Hematopoietic multipotent progenitor cell treated with erythropoietin and hydrocortisone succinate and interleukin-3 and kit ligand, for 15 days (in vitro differentiated cells): Measurements from ENCODE around the gene NECAB2.

Source experiments
- DNase-seq: peaks from one replicate; pipeline ENCODE4 v3.0.0-alpha.2; 2015; ENCODE audit warnings: low spot score

NECAB2 gene

DNA sequence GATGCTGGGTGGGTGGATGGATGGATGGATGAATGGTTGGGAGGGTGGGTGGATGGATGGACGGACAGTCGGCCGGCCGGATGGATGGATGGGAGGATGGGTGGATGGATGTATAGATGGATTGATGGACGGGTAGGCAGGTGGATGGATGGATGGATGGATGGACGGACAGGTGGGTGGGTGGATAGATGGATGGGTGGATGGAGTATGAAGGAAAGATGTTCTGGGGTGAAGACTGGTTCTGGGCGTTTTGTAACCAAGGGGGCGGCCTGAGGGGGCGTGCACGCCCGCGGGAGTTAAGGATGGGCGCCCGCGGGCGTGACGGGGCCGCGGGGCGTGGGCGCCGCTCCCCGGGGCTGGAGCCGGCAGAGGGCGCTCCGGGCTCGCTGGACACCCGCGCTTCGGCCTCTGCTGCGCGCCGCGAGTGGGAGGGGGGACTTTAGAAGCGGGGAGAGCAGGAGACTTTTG lies at the start of gene NECAB2:
Gene NECAB2 (plus strand): TSS at position 407 of the 468 bp plus-strand sequence. CDS start 405 bp downstream, outside the sequence.
- DNase-seq = peak; percentile 7

DNA sequence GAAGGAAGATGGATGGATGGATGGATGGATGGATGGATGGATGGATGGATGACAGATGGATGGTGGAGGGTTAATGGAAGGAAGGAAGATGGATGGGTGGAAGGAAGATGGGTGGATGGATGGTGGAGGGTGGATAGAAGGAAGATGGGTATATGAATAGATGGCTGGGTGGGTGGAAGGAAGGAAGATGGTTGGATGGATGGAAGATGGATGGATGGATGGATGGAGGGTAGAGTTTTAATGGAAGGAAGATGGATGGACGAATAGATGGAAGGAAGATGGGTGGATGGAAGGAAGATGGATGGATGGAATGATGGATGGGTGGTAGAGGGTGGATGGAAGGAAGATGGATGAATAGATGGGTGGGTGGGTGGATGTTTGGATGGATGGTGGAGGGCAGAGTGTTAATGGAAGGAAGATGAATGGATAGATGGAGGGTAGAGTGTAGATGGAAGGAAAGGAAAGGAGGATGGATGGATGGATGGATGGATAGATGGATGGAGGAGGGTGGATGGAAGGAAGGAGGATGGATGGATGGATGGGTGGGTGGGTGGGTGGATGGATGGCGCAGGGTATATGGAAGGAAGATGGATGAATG lies 47.1 kb upstream of the NECAB2 start:
- DNase-seq = no peak

DNA sequence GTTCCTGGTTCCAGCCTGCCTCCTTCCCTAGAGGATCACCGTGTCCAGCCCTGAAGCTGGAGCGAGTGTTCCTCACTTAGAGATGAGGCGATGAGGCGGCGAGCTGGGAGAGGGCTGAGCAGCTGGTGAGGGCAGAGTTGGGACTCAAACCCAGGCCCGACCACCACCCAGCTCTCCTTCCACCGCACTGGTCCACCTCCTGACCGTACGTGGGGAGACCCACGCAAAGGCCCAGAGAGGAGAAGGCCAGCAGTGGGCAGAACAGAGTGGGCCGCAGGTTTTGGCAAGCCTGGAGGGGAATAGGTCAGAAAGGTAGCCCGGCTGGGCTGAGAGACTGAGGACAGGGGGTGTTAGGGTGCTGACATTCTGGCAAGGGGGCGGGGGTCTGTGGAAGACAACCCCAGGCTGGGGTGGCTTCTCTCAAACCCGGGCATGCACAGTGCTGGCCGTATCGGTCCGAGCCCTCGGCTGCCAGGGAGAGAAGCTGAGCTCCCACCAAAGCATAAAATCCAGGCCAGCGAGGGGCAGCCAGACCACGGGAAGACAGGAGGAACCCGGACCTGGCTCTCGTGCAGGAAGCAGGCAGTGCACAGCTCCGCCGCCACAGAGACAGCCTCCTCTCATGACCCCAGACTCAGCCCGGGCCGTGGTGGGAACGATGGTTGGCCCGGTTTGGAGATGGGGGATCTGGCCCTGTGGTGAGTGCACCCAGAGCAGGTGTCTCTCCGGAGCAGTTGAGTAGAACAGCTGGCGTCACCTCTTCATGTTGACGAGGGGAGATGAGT lies 44.3 kb upstream of the NECAB2 start:
- no peak for DNase-seq

DNA sequence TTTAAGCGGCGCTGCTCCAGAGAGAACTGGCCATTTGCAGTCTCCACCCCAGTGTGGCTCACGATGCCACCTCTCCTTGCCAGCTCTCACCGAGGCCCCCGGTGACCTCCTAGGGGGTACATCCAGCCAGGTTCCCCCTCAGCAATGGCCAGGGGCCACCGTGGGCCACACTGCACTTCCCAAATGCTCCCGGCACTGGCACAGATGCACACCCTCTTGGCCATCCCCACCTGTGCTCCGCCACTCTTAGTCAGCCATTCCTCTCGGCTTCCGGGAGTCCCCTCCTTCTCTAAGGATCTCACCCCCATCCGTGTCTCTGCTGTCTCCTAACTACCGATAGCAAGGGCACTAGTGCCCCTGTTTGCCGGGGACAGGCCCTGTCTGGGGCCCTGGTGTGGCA lies 43.4 kb upstream of the NECAB2 start:
- DNase-seq = no peak

DNA sequence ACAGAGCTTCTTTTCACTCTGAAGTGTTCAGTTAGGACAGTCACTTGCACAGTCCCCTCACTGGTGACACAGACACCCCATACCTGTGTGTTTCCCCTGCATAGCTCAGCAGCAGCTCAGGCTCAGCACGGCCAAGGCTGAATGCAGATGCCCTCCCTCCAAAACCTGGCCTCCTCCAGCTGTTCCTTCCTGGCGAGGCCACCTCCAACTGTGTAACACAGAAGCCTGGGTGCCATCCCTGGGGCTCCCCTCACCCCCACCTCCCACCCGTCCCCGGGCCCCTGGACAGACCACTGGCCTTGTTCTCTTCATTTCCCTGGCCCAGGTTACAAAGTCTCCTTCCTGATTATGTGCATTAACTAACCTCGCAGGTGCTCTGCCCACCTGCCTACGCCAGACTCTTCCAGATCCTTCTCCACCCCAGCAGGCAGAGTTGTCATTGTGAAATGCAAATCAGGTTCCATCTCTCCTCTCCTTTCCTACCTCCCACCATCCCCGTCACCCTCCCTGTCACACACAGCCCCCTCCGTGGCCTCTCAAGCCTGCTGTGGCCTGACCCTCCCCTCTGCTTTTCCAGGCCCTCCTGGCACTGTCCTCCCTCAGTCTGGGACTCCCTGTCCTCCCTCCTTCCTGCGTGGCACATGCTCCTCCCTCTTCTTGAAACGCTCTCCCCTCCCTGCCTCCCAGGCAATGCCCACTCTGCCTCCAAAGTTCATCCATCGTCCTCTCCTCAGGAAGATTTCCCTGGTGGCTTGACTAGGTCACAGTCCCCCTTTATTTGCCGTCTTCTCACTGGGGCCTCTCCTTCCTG lies 42.7 kb upstream of the NECAB2 start:
- no peak for DNase-seq

DNA sequence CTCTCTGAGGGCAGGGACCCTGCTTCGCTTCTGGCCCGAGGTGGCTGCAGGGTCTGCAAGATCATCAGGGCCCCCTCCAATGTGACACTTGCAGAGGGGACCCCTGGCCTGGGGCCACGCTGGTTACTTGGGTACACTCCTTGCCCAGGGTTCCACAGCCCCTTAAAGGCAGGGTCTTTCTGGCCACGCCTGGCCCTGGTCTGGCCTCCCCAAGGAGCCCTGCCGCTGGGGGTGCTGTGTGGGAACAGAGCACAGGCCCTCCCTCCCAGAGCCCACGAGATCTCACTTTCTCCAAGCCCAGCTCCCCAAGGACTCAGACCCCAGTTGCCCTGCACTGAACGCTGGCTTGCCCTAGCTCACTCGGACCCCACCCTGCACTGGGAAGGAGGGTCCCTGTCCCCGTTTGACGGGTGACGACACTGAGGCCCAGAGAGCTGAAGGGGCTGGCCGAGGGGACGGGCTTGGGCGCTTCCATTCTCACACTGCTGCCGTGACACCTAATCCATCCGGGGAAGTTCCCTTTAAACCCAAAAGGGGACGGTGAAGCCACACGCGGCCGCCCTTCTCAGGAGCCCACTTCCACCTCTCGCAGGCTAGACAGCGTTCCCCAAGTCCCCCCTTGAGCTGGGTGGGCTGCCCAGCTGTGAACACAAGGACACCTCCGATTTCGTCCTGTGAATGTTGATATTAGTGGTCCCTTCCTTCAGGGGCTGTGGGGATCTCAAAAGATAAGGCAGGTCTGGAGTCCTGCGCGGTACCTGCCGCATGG lies 41.9 kb upstream of the NECAB2 start:
- no peak for DNase-seq

DNA sequence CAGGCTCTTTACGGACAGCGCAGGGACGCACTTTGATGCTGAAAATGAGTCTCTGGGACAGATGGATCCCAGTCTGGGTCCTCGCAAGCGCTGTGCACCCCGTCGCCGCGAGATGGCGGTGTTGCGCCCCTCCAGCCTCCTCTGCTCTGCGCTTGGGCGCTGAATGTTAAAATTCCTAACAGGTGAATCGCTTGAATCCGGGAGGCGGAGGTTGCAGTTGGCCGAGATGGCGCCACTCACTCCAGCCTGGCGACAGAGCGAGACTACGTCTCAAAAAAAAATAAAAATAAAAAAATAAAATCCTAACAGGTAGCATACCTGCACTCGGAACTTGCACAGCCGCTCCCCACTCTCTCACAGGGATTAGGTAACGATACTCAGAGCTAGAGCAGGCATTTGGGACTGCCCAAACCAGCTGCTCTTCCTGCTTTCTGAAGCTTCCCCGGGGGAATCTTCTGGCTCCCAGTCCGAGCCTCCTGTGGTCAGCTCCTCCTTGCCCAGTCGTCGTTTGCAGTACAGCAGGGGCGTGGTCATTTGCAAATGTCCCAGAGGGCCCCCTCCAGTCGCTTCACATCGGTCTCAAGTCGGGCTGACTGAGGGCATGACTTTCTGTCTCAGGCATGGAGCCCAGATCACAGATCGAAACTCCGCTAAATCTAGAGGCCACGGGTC lies 41.2 kb upstream of the NECAB2 start:
- DNase-seq = peak; percentile 50

DNA sequence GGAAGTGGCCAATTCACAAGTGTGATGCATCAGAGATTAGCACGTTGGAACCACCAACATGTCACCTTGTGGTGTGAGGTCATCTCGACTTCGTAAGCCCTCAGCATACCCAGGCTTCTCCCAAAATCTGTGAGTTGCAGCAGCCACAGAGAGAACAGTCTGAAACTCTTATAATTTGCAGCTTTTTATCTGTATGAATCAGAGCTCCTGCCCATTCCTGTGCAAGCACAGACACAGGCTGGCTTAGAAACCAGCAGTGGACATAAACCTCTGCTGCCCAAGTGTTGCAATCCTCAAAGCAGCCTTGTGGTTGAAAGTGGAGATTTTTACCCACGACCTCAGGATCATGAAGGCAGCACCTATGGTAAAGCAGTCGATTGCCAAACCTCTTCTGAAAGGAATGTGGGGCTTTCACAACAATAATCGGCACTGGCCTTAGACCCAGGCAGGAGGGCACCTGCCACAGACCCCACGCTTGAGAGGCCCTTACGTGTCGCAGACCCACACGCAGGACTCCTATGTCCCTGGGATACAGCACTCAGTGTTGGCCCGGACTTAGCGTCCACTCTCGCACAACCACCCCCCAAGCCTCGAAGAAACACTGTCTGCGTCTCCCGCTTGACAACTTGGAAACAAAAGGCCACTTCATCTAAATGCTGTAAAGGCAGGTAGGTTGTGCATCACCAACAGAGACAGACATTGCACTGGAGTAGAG lies 39.5 kb upstream of the NECAB2 start:
- no peak for DNase-seq

DNA sequence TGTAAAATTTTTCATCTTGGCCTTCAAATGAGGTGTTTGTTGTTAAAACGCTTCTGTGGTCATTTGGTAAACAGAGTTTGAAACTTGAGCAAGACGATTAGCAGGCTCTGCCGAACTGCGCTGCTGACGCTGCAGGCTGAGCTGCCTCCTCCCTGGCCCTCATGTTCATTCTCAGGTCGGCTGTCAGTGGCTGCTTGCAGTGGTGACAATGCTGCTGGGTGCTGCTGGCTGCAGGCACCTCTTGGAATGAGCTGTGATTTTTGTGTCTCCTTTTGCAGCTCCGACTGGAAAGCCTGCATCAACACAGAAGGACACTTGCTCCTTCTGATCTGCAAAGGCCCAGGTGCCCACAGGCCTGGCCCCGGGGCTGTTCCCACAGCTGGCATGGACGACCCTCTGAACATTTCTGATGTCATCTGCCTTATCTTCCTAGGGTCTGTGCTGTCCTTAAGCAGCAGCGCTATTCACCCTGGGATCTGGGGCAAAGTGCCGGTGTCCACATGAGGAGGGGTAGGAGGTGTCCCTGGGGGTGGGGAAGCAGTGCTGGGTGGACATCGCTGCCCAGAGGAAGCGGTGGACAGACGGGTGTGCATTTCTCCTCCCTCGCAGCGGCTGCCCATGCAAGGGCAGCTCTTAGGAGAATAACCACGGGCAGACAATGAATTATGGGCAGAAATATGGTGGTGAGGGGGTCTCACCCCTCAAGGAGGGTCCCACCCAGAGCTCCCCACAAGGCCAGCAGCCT lies 38.1 kb upstream of the NECAB2 start:
- no peak for DNase-seq

DNA sequence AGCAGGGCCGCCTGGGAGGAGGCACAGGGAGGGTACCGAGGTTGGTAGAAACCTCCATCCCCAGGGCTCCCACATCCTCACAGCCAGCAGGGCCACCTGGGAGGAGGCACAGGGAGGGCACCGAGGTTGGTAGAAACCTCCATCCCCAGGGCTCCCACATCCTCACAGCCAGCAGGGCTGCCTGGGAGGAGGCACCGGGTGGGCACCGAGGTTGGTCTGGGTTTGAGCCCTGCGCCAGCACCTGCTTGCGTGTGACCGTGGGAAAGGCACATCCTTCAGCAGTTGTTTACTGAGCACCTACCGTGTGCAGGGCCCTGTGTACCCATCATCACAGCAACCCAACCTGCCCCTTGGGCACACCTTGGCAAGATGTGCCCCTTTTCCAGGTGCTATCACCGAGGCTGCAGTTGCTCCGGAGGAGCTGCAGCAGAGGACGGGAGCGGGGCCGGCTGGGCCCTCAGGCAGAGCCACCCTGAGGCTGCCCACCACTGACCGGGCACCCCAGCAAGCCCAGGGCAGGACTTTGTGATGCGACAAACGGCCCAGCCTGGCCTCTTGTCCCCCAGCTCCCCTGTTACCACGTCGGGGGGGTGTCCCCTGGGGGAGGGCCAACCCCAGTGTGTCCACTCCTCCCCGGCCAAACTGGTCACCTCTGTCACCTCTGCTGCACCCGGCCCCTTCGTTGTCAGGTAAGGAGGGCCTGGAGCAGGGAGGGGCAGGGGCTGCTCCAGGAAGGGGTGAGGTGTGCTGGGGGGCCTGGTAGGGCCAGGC lies 37.1 kb upstream of the NECAB2 start:
- DNase-seq = no peak

DNA sequence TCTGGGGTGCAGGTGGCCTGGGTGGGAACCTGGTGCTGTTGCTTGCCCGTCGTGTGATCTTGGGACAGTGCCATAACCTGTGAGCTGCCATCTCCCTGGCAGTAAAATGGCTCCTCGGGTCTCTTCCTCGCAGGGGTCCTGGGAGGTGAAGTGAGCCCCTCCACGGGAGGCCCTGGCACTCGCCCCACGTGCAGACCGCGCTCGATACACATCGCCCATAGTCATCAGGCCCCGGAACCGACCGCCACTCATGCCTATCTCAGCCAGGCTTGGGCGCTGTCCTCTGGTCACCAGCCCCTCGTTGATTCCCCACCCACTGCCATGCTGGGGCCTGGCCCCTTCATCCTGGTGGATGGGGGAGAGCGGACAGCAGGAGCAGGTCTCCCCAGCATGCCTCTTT lies 36.5 kb upstream of the NECAB2 start:
- DNase-seq = no peak

DNA sequence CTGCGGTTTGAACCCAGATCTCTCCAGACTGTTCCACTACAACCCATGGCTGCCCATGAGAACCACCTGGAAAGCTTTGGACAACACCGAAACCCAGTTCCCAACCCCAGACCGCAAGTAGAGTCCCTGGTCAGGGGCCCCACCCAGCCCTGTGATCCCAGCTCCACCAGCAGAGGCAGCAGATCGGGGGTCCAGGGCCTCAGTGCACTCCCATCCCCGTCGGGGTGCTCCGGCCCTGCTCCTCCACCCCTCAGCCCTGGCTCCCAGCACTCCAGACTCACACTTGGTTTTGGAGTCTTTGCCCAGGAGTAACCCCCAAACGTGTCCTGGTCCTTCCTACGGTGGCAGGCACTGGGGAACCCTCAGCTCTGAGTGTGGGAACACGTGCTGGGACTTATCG lies 35.7 kb upstream of the NECAB2 start:
- no peak for DNase-seq

DNA sequence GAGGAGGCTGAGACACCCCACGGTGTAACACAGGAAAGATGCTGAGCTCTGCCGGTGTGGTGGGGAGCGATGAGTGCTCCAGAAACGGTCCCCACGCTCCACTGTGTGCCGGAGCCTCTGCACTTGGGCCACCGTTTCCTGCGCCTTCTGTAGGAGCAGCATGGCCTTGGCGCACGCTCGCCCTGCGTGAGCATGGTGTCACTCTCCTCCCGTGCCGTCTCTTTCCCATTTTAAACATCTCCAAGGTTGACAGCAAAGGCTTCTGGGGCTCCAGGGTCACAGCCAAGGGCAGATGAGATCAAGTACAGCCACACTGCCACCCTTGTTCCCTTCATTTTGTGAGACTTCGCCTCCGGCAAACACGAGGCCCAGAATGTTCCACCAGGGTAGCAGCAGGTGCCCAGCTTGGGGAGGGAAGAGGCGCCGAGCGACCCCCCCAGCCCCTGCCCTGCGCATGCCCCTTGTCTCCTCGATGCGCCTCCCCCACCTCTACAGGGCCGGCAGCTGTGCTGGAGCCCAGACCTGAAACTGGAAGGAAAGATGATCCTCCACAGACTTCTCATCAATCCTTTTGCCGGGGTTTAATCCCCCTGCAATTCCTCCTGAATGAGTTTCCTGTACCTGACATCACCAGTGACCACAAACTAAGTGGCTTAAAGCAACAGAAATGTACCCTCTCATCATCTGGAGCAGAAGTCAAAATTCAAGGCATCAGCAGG lies 34.9 kb upstream of the NECAB2 start:
- no peak for DNase-seq

DNA sequence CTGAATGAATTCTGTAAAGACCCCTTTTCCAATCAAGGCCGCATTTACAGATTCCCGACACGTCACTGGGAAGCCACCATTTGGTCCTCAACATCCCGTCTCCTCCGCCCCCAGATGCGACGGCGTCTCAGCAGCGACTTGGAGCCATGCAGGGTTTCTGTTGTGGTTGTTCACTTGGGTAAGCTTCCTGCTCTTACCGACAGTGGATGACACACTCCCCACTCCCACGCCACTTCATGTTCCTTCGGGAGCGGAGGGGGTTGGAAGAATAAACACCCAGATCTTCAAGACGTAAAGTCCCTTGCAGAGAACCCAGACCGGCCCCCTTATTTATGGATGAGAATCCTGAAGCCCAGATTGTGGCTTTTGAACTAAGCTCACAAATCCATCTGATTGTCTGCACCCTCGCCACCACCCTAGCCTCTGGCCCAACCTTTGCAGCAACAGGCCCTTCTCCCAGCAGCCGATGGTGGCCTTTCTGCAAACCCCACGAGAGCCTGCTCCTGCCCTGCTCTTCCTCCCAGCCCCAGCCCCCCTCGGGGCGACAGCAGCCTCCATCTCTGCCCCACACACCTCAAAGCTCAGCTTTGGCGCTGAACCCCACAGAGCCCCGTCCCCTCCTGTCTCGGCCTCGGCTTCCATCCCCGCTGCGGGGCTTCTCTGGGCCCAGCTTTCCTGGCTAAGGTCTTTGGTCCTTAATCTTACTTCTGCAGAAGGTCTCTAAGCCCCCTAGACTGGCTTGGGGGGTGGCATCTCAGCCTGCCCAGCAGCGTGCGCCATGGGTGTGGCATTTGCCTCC lies 34.0 kb upstream of the NECAB2 start:
- DNase-seq = no peak

DNA sequence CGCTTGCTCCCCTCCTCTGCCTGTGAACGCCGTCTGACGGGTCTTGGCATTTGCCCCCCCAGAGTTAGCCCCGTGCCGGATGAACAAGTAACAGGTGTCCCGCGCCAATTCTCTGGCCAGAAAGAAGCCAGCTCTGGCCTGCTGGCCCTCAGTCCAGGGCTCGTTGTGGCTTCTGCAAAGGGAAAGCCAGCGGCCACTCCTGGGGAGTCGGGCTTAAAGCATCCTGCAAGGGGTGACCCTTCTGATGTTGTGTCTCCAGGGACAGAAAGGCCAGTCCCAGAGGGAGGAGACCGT lies 33.4 kb upstream of the NECAB2 start:
- DNase-seq = no peak

DNA sequence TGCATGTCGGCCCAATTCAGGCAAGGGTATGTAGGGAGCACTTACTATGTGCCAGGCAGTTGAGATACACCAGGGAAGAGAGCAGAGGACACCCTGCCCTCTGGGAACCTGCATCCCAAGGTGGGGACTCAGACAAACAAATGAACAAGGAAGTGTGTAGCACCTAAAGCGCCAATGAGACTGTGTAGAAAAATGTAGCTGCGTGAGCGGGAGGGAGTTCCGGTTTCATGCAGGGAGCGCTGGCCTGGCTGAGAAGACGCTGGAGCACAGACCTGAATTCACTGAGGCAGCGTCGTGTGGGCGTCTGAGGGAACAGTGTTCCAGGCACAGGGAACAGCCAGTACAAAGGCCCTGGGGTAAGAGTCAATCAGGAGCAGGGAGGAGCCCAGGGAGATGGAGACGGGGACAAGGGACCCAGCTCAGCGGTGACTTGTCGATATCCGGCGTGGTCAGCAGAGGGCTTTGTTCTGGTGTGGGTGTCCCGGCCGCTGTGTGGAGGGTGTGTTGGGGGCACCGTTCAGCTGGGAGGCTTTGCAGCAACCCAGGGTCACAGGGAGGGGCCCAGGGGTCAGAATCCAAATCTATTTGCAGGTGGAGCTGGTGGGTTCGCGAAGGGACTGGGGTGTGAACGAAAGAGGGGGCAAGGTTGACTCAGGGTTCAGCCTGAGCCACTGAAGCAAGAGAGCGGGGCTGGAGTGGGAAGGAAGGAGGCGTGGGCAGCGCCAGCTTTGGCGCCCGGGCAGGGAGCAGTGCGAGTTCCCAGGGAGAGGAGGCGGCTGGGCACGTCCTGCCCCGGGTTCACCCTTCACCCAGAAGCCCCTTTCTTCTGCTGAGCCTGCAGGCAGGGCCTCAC lies 32.8 kb upstream of the NECAB2 start:
- no peak for DNase-seq

DNA sequence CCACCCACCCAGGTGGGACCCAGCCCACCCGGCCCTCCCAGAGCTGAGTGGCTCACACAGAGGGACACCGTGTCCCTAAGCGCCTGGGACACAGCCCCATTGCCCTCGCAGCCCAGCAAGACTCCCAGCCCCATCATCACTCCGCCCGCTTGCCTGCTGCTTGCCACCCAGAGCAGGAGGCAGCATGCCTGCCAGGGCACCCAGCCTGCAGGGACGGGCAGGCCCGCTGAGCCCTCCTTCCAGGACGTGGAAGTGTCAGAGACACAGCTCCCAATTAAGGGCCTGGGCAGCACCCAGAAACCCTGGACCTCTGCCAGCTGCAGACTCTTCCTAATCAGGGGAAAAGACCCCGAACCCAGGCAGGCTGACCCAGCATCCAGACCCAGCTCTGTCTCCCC lies 32.2 kb upstream of the NECAB2 start:
- DNase-seq = no peak
